ENCODE results near the gene ITPR3. TPM values are rescaled to one million over a fixed set of nuclear protein-coding genes. Genes with fewer than 3 reads are reported as not detected.

ITPR3 gene
- total and polyA plus RNA-seq, 2 donors (not counting 3 experiments of a cell fraction or from before 2014, with no cell fraction given), result 28.8 to 52.2 TPM

- H3K9me1 ChIP-seq (replicated peaks; ENCODE audit: control insufficient read depth, extremely low read depth, insufficient read depth, low read length), result no peaks in the 10 kb centered on the region
- ChIA-PET POLR2A (no interaction called here), CTCF (interaction anchor here (0.8 to 5.2 kb wide), 7 partner anchors 19 to 86 kb away, joined by 3 to 55 read pairs (median 13); partner anchors contain the start of gene UQCC2)
- DNase-seq (ENCODE audit: low read depth, low spot score) (no peak), FAIRE-seq (no peak)
- no peaks in the 10 kb centered on the region for H4K20me1 ChIP-seq (replicated peaks; ENCODE audit: control insufficient read depth, extremely low read depth, insufficient read depth, low read length)
- H3K4me2 ChIP-seq (ENCODE audit: insufficient read depth, low read length), result no peak overlapping the region
- no peaks in the 10 kb centered on the region for H3K27me3 ChIP-seq (ENCODE audit: control insufficient read depth in 2 of 2, insufficient read depth in 2 of 2, low read length in 2 of 2)
- no TSS peak for BruUV-seq (replicated peaks)
- H3K9ac ChIP-seq (replicated peaks; ENCODE audit: extremely low read depth, insufficient read depth, low read length), result no peak overlapping the region
- dilution Hi-C loops (cut with MboI; ENCODE audit: extremely low pct_ligation_motif_present, low sequenced_read_pairs), result no loop called here
- peaks cover 8 to 24% of the 10 kb centered on the region in 2 experiments for H3K36me3 ChIP-seq (ENCODE audit: control insufficient read depth in 2 of 2, extremely low read depth in 1 of 2, insufficient read depth in 2 of 2, low read length in 2 of 2)
- H3K79me2 ChIP-seq (ENCODE audit: control insufficient read depth, insufficient read depth, low read length), result no peaks in the 10 kb centered on the region
- no peak for TF ChIP-seq MAX (IDR thresholded peaks at IDR 0.05; ENCODE audit: insufficient read depth, insufficient read length)
- TF ChIP-seq POLR2A (IDR thresholded peaks at IDR 0.05; ENCODE audit: low read depth, low read length), result no peak
- no peak for TF ChIP-seq POLR2AphosphoS5 (IDR thresholded peaks at IDR 0.05; ENCODE audit: insufficient read depth, low read depth, low read length)
- no peak for TF ChIP-seq GATA2 (IDR thresholded peaks at IDR 0.05; ENCODE audit: insufficient read depth, insufficient read length, low read depth, low read length)
- TF ChIP-seq FOS (IDR thresholded peaks at IDR 0.05; ENCODE audit: borderline replicate concordance, insufficient read depth, low read length), result no peak
- no peak for TF ChIP-seq JUN (IDR thresholded peaks at IDR 0.05; ENCODE audit: borderline replicate concordance, insufficient read depth, insufficient read length, low read depth)
- no peak for TF ChIP-seq MYC (IDR thresholded peaks at IDR 0.05; ENCODE audit: low read depth, low read length)
- TF ChIP-seq CTCF (IDR thresholded peaks at IDR 0.05; ENCODE audit: extremely low read depth in 1 of 2, insufficient read depth in 1 of 2, low read depth in 1 of 2, low read length in 2 of 2), result no peak
- no peak for TF ChIP-seq EZH2 (IDR thresholded peaks at IDR 0.05; ENCODE audit: borderline replicate concordance, low read depth, low read length, severe bottlenecking)
- H3K27ac ChIP-seq (ENCODE audit: insufficient read depth, low read depth, low read length), result no peak overlapping the region
- no peak overlapping the region for H2AFZ ChIP-seq (ENCODE audit: low read depth, low read length)
- H3K4me1 ChIP-seq (ENCODE audit: control insufficient read depth, extremely low read depth, insufficient read depth, low read length), result peaks cover 16% of the 10 kb centered on the region
- H3K4me3 ChIP-seq (replicated peaks in 1 of 3; ENCODE audit: insufficient read depth in 1 of 3, low read depth in 1 of 3, low read length in 3 of 3), result no peak overlapping the region
- H3K9me3 ChIP-seq (replicated peaks; ENCODE audit: control insufficient read depth, insufficient read depth, low read length), result no peaks in the 10 kb centered on the region
- intact Hi-C loops (cut with micrococcal nuclease), result loop anchor here (2.0 to 5.0 kb wide), 3 partner anchors 25 to 49 kb away; partner anchors contain the start of gene ITPR3
Observed at GRCh38 chr6:33671744-33672072, 50.6 kb downstream of the ITPR3 start.

Measured in endothelial cell of umbilical vein (primary cell).